ENCODE measurements around the gene DCC. TPM values are rescaled to one million over a fixed set of nuclear protein-coding genes. Genes with fewer than 3 reads are reported as not detected.

The DCC gene
- total RNA-seq, 1 experiment from 2014 or later = not detected

DNA sequence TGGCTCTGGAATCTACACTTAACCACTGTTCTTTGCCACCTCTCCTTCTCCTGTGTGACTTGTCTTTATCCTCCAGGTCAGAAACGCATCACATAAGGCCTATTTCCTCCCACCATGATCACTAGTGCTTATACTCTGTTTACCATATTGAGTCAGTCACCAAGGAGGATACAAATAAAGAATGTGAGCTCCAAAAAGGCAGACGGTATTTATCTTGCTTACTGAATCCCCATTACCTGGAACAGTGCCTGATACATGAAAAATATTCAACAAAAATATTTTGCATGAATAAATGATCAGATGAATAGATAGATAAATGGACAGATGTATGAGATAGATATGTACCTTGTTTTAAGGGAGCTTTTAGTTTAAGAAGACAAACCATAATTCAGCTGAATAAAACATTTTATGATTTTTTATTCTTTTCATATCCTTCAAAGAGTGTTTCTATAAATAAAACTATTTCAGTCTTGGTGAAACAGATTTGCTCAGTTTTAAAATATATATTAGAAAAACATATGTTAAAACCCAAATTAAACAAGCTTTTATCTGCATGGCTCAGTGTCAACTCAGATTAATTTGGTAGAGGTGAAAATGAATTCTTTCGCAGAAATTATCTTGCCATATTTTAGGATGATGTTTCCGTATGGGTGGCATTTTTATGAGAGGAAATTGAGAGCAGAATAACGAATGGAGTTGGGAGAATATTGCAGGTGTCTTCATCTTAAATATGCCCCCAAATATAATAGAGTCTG, 799.9 kb downstream of the DCC start:
- intact Hi-C loops (cut with micrococcal nuclease) = no loop called here
- no peaks in the 10 kb centered on the region for H3K79me2 ChIP-seq (ENCODE audit: insufficient read depth, low read length)
- DNase-seq (ENCODE audit: low read depth, low spot score) (no peak), ATAC-seq (no peak)
- no peaks in the 10 kb centered on the region for H3K27me3 ChIP-seq (ENCODE audit: insufficient read depth, low read length)
- H3K36me3 ChIP-seq (ENCODE audit: control insufficient read depth in 1 of 2, insufficient read depth in 2 of 2, low read length in 2 of 2) = no peaks in the 10 kb centered on the region
- ChIA-PET POLR2A (no interaction called here), RAD21 (ENCODE audit: low non-redundant PET in 1 of 2, low total read pairs in 2 of 2, uncharacterized antibody in 2 of 2, unreplicated experiment in 2 of 2) (no interaction called here), CTCF (no interaction called here)
- no peak for TF ChIP-seq CBX3 (IDR thresholded peaks at IDR 0.05; ENCODE audit: low read depth)
- no peak for TF ChIP-seq POLR2AphosphoS5 (IDR thresholded peaks at IDR 0.05; ENCODE audit: low read depth, low read length)
- no peak for TF ChIP-seq POLR2A (IDR thresholded peaks at IDR 0.05; ENCODE audit: borderline replicate concordance, extremely low read depth, insufficient read depth, insufficient read length)
- TF ChIP-seq EZH2phosphoT487 (IDR thresholded peaks at IDR 0.05; ENCODE audit: borderline replicate concordance) = no peak
- TF ChIP-seq JUND (IDR thresholded peaks at IDR 0.05) = no peak
- no peak for TF ChIP-seq ELF1 (IDR thresholded peaks at IDR 0.05; ENCODE audit: borderline replicate concordance, low read depth)
- no peak for TF ChIP-seq ZFX (IDR thresholded peaks at IDR 0.05)
- no peak for TF ChIP-seq YY1 (IDR thresholded peaks at IDR 0.05; ENCODE audit: extremely low read depth, insufficient replicate concordance, low read depth, low read length)
- no peak for TF ChIP-seq ZNF274 (IDR thresholded peaks at IDR 0.05; ENCODE audit: low read depth, low read length)
- no peak overlapping the region for H3K27ac ChIP-seq (ENCODE audit: low read depth, low read length)
- peaks cover 7 to 22% of the 10 kb centered on the region in 2 experiments; a peak in 2 of 4 replicates for H3K9me3 ChIP-seq (ENCODE audit: control insufficient read depth in 1 of 2, insufficient read depth in 1 of 2, low read depth in 1 of 2, low read length in 2 of 2)
- no peaks in the 10 kb centered on the region for H3K4me1 ChIP-seq (ENCODE audit: control insufficient read depth in 1 of 2, insufficient read depth in 2 of 2, low read length in 2 of 2)
- no peaks in the 10 kb centered on the region for H3K9me2 ChIP-seq (ENCODE audit: insufficient read depth)
- no peak overlapping the region for H2AFZ ChIP-seq (ENCODE audit: low read depth, low read length, poor library complexity, severe bottlenecking)
- no peak overlapping the region for H3K9ac ChIP-seq (ENCODE audit: low read length)
- no TSS peak for BruUV-seq (replicated peaks)
- no peak overlapping the region for H3K4me2 ChIP-seq (ENCODE audit: low read length)
- H3K4me3 ChIP-seq (replicated peaks in 1 of 2; ENCODE audit: low read depth in 1 of 2, low read length in 2 of 2) = no peak overlapping the region
- H4K20me1 ChIP-seq (ENCODE audit: insufficient read depth) = no peaks in the 10 kb centered on the region

DNA sequence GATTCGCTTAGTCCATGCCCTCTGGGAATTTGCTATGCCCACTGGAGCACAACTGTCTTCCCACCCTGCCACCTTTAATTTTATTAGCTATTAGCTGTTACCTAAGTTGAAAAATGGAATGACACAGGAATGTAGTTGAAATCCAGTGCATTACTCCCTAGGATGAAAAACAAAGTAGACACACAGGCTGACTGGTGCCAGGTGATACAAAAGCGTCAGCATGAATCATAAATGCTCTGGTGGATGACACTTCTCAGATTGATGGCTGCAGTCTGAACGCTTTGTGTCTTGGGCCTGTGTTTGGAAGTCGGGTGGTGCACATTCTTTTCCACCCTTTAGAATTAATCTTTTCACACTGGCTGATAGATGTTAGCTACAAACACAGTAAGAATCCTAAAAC, 802.0 kb downstream of the DCC start:
- no peak overlapping the region for H3K4me3 ChIP-seq (replicated peaks in 1 of 2; ENCODE audit: low read depth in 1 of 2, low read length in 2 of 2)
- no peak overlapping the region for H3K9ac ChIP-seq (ENCODE audit: low read length)
- DNase-seq (ENCODE audit: low read depth, low spot score) (no peak), ATAC-seq (no peak)
- no peaks in the 10 kb centered on the region for H3K79me2 ChIP-seq (ENCODE audit: insufficient read depth, low read length)
- CTCF ChIA-PET = no interaction called here
- no peak overlapping the region for H3K4me2 ChIP-seq (ENCODE audit: low read length)
- peaks cover 6 to 20% of the 10 kb centered on the region in 2 experiments; a peak in 2 of 4 replicates for H3K9me3 ChIP-seq (ENCODE audit: control insufficient read depth in 1 of 2, insufficient read depth in 1 of 2, low read depth in 1 of 2, low read length in 2 of 2)
- no peak overlapping the region for H2AFZ ChIP-seq (ENCODE audit: low read depth, low read length, poor library complexity, severe bottlenecking)
- H3K36me3 ChIP-seq (ENCODE audit: control insufficient read depth in 1 of 2, insufficient read depth in 2 of 2, low read length in 2 of 2) = no peaks in the 10 kb centered on the region
- H3K27ac ChIP-seq (ENCODE audit: low read depth, low read length) = no peak overlapping the region
- no peaks in the 10 kb centered on the region for H3K4me1 ChIP-seq (ENCODE audit: control insufficient read depth in 1 of 2, insufficient read depth in 2 of 2, low read length in 2 of 2)
- TF ChIP-seq EZH2phosphoT487 (IDR thresholded peaks at IDR 0.05; ENCODE audit: borderline replicate concordance) = no peak
- no peak for TF ChIP-seq YY1 (IDR thresholded peaks at IDR 0.05; ENCODE audit: extremely low read depth, insufficient replicate concordance, low read depth, low read length)
- TF ChIP-seq, protein P1, sequence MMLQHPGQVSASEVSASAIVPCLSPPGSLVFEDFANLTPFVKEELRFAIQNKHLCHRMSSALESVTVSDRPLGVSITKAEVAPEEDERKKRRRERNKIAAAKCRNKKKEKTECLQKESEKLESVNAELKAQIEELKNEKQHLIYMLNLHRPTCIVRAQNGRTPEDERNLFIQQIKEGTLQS (IDR thresholded peaks at IDR 0.05) = no peak
- TF ChIP-seq, protein P2, sequence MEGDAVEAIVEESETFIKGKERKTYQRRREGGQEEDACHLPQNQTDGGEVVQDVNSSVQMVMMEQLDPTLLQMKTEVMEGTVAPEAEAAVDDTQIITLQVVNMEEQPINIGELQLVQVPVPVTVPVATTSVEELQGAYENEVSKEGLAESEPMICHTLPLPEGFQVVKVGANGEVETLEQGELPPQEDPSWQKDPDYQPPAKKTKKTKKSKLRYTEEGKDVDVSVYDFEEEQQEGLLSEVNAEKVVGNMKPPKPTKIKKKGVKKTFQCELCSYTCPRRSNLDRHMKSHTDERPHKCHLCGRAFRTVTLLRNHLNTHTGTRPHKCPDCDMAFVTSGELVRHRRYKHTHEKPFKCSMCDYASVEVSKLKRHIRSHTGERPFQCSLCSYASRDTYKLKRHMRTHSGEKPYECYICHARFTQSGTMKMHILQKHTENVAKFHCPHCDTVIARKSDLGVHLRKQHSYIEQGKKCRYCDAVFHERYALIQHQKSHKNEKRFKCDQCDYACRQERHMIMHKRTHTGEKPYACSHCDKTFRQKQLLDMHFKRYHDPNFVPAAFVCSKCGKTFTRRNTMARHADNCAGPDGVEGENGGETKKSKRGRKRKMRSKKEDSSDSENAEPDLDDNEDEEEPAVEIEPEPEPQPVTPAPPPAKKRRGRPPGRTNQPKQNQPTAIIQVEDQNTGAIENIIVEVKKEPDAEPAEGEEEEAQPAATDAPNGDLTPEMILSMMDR (IDR thresholded peaks at IDR 0.05 in 2 of 3, conservative IDR thresholded peaks at IDR 0.05 in 1 of 3; ENCODE audit: borderline replicate concordance in 1 of 3, insufficient read depth in 1 of 3, low read depth in 2 of 3, low read length in 2 of 3) = no peak
- no peak for TF ChIP-seq TCF7L2 (IDR thresholded peaks at IDR 0.05; ENCODE audit: borderline replicate concordance, extremely low read depth, insufficient read depth, insufficient read length)
- no peak for TF ChIP-seq POLR2A (IDR thresholded peaks at IDR 0.05; ENCODE audit: borderline replicate concordance, extremely low read depth, insufficient read depth, insufficient read length)
- TF ChIP-seq, protein P3, sequence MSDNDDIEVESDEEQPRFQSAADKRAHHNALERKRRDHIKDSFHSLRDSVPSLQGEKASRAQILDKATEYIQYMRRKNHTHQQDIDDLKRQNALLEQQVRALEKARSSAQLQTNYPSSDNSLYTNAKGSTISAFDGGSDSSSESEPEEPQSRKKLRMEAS (IDR thresholded peaks at IDR 0.05) = no peak
- H3K27me3 ChIP-seq (ENCODE audit: insufficient read depth, low read length) = no peaks in the 10 kb centered on the region
- BruUV-seq (replicated peaks) = no TSS peak
- no peaks in the 10 kb centered on the region for H4K20me1 ChIP-seq (ENCODE audit: insufficient read depth)
- intact Hi-C loops (cut with micrococcal nuclease) = no loop called here
- RAD21 ChIA-PET (ENCODE audit: low non-redundant PET in 1 of 2, low total read pairs in 2 of 2, uncharacterized antibody in 2 of 2, unreplicated experiment in 2 of 2) = no interaction called here
- no peaks in the 10 kb centered on the region for H3K9me2 ChIP-seq (ENCODE audit: insufficient read depth)
- POLR2A ChIA-PET = no interaction called here

Measured in HCT116 (cell line).